Sigmoid colon (tissue), 7 donors: ENCODE data around the gene PHF11. TPM values are rescaled to one million over a fixed set of nuclear protein-coding genes. Genes with fewer than 3 reads are reported as not detected.

Experiments used
- DNase-seq: peaks from one replicate; pipeline ENCODE4 v3.0.0-alpha.2; 2019
- H3K27ac ChIP-seq, 4 donors: fragments of 200-600 bp; sonication (generic); one replicate each; pipeline ENCODE4 v1.5.1; 2016 to 2019; ENCODE audit warnings: mild to moderate bottlenecking in 1 of 4
- H3K27me3 ChIP-seq, 3 donors: fragments of 200-600 bp; sonication (generic); one replicate each; pipeline ENCODE4 v1.5.1; 2019; ENCODE audit warnings: mild to moderate bottlenecking in 1 of 3
- H3K36me3 ChIP-seq, 4 donors: fragments of 200-600 bp; sonication (generic); one replicate each; pipeline ENCODE4 v1.5.1; 2016 to 2019
- H3K4me1 ChIP-seq, 4 donors: fragments of 200-600 bp; sonication (generic); one replicate each; pipeline ENCODE4 v1.5.1; 2017 to 2019
- H3K4me3 ChIP-seq, 4 donors: fragments of 200-600 bp; sonication (generic); one replicate each; pipeline ENCODE4 v1.5.1; 2017 to 2019; ENCODE audit warnings: mild to moderate bottlenecking in 2 of 4, moderate library complexity in 1 of 4
- H3K9me3 ChIP-seq, 4 donors: fragments of 200-600 bp in 3 of 4; sonication (generic) in 3 of 4; one replicate each; pipeline versions ENCODE4 v1.5.1 to v1.6.1; 2013 to 2019
- EP300 ChIP-seq, 4 donors: sonication (generic); formaldehyde crosslinking; IDR thresholded peaks; one replicate each; pipeline ENCODE4 v1.6.1; 2017; ENCODE audit warnings: antibody characterized with exemption in 4 of 4
- POLR2A ChIP-seq, 2 donors: fragments of 450-650 bp; IDR thresholded peaks; one replicate each; pipeline ENCODE4 v1.6.1; 2016; ENCODE audit warnings: antibody characterized with exemption in 2 of 2, mild to moderate bottlenecking in 2 of 2, moderate library complexity in 2 of 2
- POLR2AphosphoS5 ChIP-seq, 4 donors: sonication (generic); formaldehyde crosslinking; IDR thresholded peaks; one replicate each; pipeline ENCODE4 v1.6.1; 2017; ENCODE audit warnings: antibody characterized with exemption in 4 of 4
- WGBS, 2 donors: extraction: QIAGEN DNeasy Blood & Tissue Kit; methylation state at CpG; one replicate each; pipeline ENCODE4 v1.1.7; 2013; 5-methylcytosine and 5-hydroxymethylcytosine counted together
- intact Hi-C: fragments of 100-400 bp; cut with DNase I; formaldehyde crosslinking; loops from one replicate; pipeline ENCODE4 v1.15.1; 2023
- polyA plus RNA-seq, 3 donors: library from polyadenylated mRNA; stranded (reverse); fragments of 200-250 nt; gene quantifications; one replicate each; pipeline ENCODE4 v1.2.3, GENCODE V29; 2013
- total RNA-seq, 4 donors: library from RNA; depleted of rRNA; stranded (reverse); fragments of >200 nt; gene quantifications; one replicate each; pipeline ENCODE4 v1.1.0, GENCODE V29; 2016
- TF ChIP-seq, protein P1 (sequence below), 4 experiments: fragments of 450-650 bp in 3 of 4; fragments of 200-600 bp in 1 of 4; IDR thresholded peaks; one replicate each; pipeline ENCODE4 v1.5.1; 2016 to 2019; ENCODE audit warnings: antibody characterized with exemption in 4 of 4, mild to moderate bottlenecking in 3 of 4, moderate library complexity in 2 of 4
- donor health status: healthy with polysubstance abuse.
- donor health status: Bipolar disorder and iron deficiency.
- donor health status: healthy.

The PHF11 gene
- total RNA-seq (10 to 100 TPM; 29.6 to 52.1 (median 37.5) TPM), polyA plus RNA-seq (10 to 100 TPM; 20.1 to 36.8 (median 20.4) TPM)

GRCh38 chr13:49495783-49496762 lies at the start of gene PHF11:
Gene PHF11, plus strand, starts transcription at chr13:49495953. Its CDS starts 49 bp downstream, at chr13:49496002.
- peaks cover 0 to 9% (median 0%) of the 10 kb centered on the region in 4 donors for H3K36me3 ChIP-seq
- intact Hi-C loops: loop anchor here (5.0 kb wide), 2 partner anchors 49 to 91 kb away; partner anchors contain the start of gene RCBTB1
- peak; percentile 89 for DNase-seq
- H3K9me3 ChIP-seq: no peaks in the 10 kb centered on the region
- WGBS, 2 donors: 3 to 13% methylated on average over 71 of the region's 71 CpGs
- H3K27me3 ChIP-seq: no peaks in the 10 kb centered on the region
- peak within 1 kb of the TSS; percentile 91 to 94 (median 93) for H3K27ac ChIP-seq
- peak; percentile 35 to 72 (median 54) for TF ChIP-seq POLR2AphosphoS5 (IDR thresholded peaks at IDR 0.05)
- TF ChIP-seq POLR2A (IDR thresholded peaks at IDR 0.05): peak; percentile 21 to 36
- TF ChIP-seq, protein P1, sequence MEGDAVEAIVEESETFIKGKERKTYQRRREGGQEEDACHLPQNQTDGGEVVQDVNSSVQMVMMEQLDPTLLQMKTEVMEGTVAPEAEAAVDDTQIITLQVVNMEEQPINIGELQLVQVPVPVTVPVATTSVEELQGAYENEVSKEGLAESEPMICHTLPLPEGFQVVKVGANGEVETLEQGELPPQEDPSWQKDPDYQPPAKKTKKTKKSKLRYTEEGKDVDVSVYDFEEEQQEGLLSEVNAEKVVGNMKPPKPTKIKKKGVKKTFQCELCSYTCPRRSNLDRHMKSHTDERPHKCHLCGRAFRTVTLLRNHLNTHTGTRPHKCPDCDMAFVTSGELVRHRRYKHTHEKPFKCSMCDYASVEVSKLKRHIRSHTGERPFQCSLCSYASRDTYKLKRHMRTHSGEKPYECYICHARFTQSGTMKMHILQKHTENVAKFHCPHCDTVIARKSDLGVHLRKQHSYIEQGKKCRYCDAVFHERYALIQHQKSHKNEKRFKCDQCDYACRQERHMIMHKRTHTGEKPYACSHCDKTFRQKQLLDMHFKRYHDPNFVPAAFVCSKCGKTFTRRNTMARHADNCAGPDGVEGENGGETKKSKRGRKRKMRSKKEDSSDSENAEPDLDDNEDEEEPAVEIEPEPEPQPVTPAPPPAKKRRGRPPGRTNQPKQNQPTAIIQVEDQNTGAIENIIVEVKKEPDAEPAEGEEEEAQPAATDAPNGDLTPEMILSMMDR (IDR thresholded peaks at IDR 0.05): peak in 1 of 4 experiments; percentile 20
- TF ChIP-seq EP300 (IDR thresholded peaks at IDR 0.05): no peak
- H3K4me1 ChIP-seq: peaks cover 0 to 12% (median 5%) of the 10 kb centered on the region in 4 donors
- peak within 1 kb of the TSS; percentile 55 to 69 (median 67) for H3K4me3 ChIP-seq

- Histone ChIP-seq H3K27me3 (no peaks in the 10 kb centered on the region), H3K4me3 (no peak overlapping the region), H3K36me3 (no peaks in the 10 kb centered on the region), H3K27ac (peak overlapping the region; percentile 92 to 97 (median 94)), H3K4me1 (peaks cover 0 to 46% (median 41%) of the 10 kb centered on the region in 4 donors), H3K9me3 (no peaks in the 10 kb centered on the region)
- DNase-seq: no peak
- intact Hi-C loops: loop anchor here (5.0 to 10.0 kb wide), 4 partner anchors 51 to 862 kb away; partner anchors contain the start of gene PHF11
- TF ChIP-seq EP300 (IDR thresholded peaks at IDR 0.05): no peak
- TF ChIP-seq, protein P1 (IDR thresholded peaks at IDR 0.05): no peak
- no peak for TF ChIP-seq POLR2A (IDR thresholded peaks at IDR 0.05)
- TF ChIP-seq POLR2AphosphoS5 (IDR thresholded peaks at IDR 0.05): no peak
Observed at GRCh38 chr13:49446473-49446872, 49.3 kb upstream of the PHF11 start.

DNA sequence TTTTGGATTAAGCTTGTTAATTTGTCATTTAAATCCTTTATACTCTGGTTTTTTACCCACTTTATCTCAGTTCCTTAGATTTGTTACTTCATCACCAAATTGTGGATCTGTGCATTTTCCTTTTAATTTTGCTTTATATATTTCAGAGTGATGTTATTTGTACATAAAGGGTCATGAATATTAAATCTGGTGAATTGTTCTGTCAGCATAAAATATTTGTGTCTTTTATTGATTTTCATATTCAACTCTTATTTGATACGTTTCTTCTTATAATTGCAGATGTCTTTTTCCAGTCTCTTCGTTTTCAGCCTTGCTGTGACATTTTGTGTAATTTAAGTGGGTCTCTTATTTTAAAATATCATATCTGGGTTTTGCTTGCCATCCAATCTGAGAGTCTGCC lies 47.0 kb upstream of the PHF11 start:
- Histone ChIP-seq H3K36me3 (no peaks in the 10 kb centered on the region), H3K27ac (no peak overlapping the region), H3K9me3 (no peaks in the 10 kb centered on the region), H3K27me3 (no peaks in the 10 kb centered on the region), H3K4me3 (no peak overlapping the region), H3K4me1 (peaks cover 0 to 42% (median 38%) of the 10 kb centered on the region in 4 donors)
- no peak for DNase-seq
- intact Hi-C loops: loop anchor here (5.0 to 10.0 kb wide), 4 partner anchors 49 to 864 kb away; partner anchors contain the start of gene PHF11
- WGBS, 2 donors: 92 to 94% methylated on average over 2 of the region's 2 CpGs
- no peak for TF ChIP-seq POLR2AphosphoS5 (IDR thresholded peaks at IDR 0.05)
- no peak for TF ChIP-seq POLR2A (IDR thresholded peaks at IDR 0.05)
- TF ChIP-seq, protein P1 (IDR thresholded peaks at IDR 0.05): no peak
- no peak for TF ChIP-seq EP300 (IDR thresholded peaks at IDR 0.05)

GRCh38 chr13:49450105-49450819 lies 45.5 kb upstream of the PHF11 start:
- Histone ChIP-seq H3K36me3 (no peaks in the 10 kb centered on the region), H3K9me3 (no peaks in the 10 kb centered on the region), H3K27ac (no peak overlapping the region), H3K4me1 (peaks cover 0 to 51% (median 42%) of the 10 kb centered on the region in 4 donors), H3K4me3 (no peak overlapping the region), H3K27me3 (no peaks in the 10 kb centered on the region)
- TF ChIP-seq POLR2AphosphoS5 (IDR thresholded peaks at IDR 0.05): no peak
- TF ChIP-seq POLR2A (IDR thresholded peaks at IDR 0.05): no peak
- TF ChIP-seq, protein P1 (IDR thresholded peaks at IDR 0.05): no peak
- no peak for TF ChIP-seq EP300 (IDR thresholded peaks at IDR 0.05)
- WGBS, 2 donors: 77 to 86% methylated on average over 3 of the region's 3 CpGs
- DNase-seq: no peak
- intact Hi-C loops: no loop called here
